AG04450 (cell line): Measurements from ENCODE around the gene MTUS2. TPM values are rescaled to one million over a fixed set of nuclear protein-coding genes. Genes with fewer than 3 reads are reported as not detected.

Experiments
- CTCF ChIA-PET: fragments of 300-600, 350-600 bp; formaldehyde crosslinking; extraction: SDS; loops from one replicate; lab custom pipeline; 2022; ENCODE audit warnings: antibody characterized with exemption, inconsistent platforms; lab: Charles Lee
- POLR2A ChIA-PET: fragments of 350-600 bp; formaldehyde crosslinking; extraction: SDS; loops from one replicate; lab custom pipeline; 2021; ENCODE audit warnings: antibody characterized with exemption, inconsistent platforms; lab: Yijun Ruan, JAX
- DNase-seq: peaks from one replicate; pipeline ENCODE4 v3.0.0-alpha.2; 2011; ENCODE audit warnings: low read depth, low spot score
- H3K27ac ChIP-seq: one replicate; pipeline ENCODE4 v1.5.1; 2012; ENCODE audit warnings: low read depth, low read length, control low read depth
- H3K27me3 ChIP-seq: one replicate; pipeline ENCODE4 v1.6.0; 2012; ENCODE audit warnings: low read length; ENCODE audit not compliant: control insufficient read depth, insufficient read depth
- H3K4me3 ChIP-seq: 2 replicates; pipeline ENCODE4 v1.5.1; 2011; ENCODE audit warnings: mild to moderate bottlenecking, low read depth, low read length, control low read depth
- H3K9me3 ChIP-seq: 2 replicates; pipeline ENCODE4 v1.5.1; 2012; ENCODE audit warnings: low read length; ENCODE audit not compliant: control insufficient read depth, insufficient read depth
- CTCF ChIP-seq: IDR thresholded peaks from 2 replicates; pipeline ENCODE4 v1.5.1; 2011; ENCODE audit warnings: low read depth, low read length, control low read depth, inconsistent platforms
- polyA plus RNA-seq: library from polyadenylated mRNA; depleted of rRNA; stranded (reverse); fragments of >200 nt; gene quantifications from 2 replicates; pipeline ENCODE4 v1.2.3, GENCODE V29; 2011

Gene MTUS2
- polyA plus RNA-seq, 1 experiment, result 0.02 TPM

DNA sequence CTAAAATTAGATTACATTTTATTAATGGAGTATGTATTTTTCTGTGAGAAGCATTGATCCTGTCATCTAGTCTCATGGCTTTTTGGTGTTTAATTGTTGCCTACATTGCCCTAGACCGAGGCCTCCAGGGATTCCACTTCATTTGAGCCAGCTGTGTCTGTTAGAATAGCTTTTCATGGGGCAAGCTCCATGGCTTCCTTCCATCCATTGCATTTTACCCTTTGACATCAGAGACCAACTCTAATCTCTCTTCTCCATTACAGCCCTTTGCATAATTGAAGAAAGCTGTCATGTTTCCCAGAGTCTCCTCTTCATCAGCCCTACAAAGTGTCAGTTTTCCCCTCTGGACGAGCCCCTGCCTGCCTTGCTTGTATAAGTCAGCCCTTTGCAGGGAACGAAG lies 70.6 kb downstream of the MTUS2 start:
- TF ChIP-seq CTCF, result no peak
- POLR2A ChIA-PET, result no interaction called here
- CTCF ChIA-PET, result no interaction called here

DNA sequence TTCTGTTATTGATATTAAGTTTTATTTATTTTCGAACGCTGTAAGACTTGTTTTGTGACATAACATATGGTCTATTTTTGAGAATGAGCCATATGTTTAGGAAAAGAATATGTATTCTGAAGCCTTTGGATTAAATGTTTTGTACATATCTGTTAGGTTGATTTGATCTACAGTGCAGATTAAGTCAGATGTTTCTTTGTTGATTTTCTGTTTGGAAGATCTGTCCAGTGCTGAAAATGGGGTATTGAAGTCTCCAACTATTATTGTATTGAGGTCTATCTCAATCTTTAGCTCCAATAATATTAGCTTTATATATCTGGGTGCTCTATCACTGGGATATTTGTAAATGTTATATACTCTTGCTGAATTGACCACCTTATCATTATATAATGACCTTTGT lies 97.9 kb downstream of the MTUS2 start:
- ChIA-PET POLR2A (no interaction called here), CTCF (no interaction called here)
- peaks cover 20% of the 10 kb centered on the region for H3K9me3 ChIP-seq

More for the DNA sequence above, 70.6 kb downstream of the MTUS2 start:
- Histone ChIP-seq H3K27ac (no peak overlapping the region), H3K27me3 (no peaks in the 10 kb centered on the region), H3K4me3 (no peak overlapping the region), H3K9me3 (peaks cover 20% of the 10 kb centered on the region)
- DNase-seq, result no peak

GRCh38 chr13:28922341-28922740 lies 102.2 kb downstream of the MTUS2 start:
- DNase-seq, result no peak
- H3K9me3 ChIP-seq, result peaks cover 29% of the 10 kb centered on the region
- no peak for TF ChIP-seq CTCF
- ChIA-PET POLR2A (no interaction called here), CTCF (no interaction called here)
- H3K4me3 ChIP-seq, result no peak overlapping the region
- no peak overlapping the region for H3K27ac ChIP-seq
- no peaks in the 10 kb centered on the region for H3K27me3 ChIP-seq

More for the DNA sequence above, 97.9 kb downstream of the MTUS2 start:
- no peak overlapping the region for H3K27ac ChIP-seq
- H3K4me3 ChIP-seq, result no peak overlapping the region
- no peaks in the 10 kb centered on the region for H3K27me3 ChIP-seq
- no peak for TF ChIP-seq CTCF
- DNase-seq, result no peak

DNA sequence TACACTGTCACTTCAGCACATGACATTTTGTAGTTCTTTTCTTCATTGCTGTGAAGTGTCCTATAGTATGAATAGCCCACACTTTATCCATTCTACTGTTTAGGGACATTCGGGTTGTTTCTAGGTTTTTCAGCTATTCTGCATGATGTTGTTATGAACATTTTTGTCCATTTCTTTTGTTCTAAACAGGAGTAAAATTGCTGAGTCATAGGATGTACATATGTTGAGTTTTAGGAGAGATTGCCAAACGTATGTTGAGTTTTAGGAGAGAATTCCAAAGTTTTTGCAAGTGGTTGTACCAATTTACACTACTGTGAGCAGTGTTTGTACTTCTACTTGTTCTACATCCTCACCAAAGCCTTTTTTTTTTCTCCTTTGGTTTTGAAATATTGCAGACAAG lies 115.0 kb downstream of the MTUS2 start:
- no peak overlapping the region for H3K4me3 ChIP-seq
- ChIA-PET CTCF (no interaction called here), POLR2A (no interaction called here)
- no peak overlapping the region for H3K27ac ChIP-seq
- no peak for DNase-seq
- no peak for TF ChIP-seq CTCF
- H3K9me3 ChIP-seq, result peaks cover 21% of the 10 kb centered on the region
- no peaks in the 10 kb centered on the region for H3K27me3 ChIP-seq

DNA sequence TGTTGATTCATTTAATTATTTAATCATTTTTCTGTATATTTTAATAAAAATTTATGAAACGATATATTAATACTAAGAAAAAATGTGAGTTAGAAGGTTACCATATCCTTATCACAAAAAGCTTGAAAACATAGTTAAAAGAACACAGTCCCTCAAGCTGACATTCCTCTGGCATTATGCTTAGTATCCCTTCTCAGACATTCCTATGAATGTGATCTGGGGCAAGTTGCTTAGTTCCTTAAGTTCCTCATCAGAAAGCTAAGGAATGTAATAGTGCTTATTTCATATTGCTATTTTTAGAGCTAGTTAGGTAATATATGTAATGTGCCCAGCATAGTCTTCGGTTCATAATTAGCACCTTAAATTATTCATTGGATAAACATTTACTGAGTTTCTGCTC lies 122.8 kb downstream of the MTUS2 start:
- POLR2A ChIA-PET, result no interaction called here
- no peak for TF ChIP-seq CTCF
- no peak overlapping the region for H3K4me3 ChIP-seq
- no peaks in the 10 kb centered on the region for H3K27me3 ChIP-seq
- no peak for DNase-seq
- CTCF ChIA-PET, result no interaction called here
- H3K27ac ChIP-seq, result no peak overlapping the region
- H3K9me3 ChIP-seq, result peaks cover 2% of the 10 kb centered on the region
